GM19351 (cell line): Measurements from ENCODE around the gene MID2.
"Not testable (repeated sequence)": the region's sequence is repeated elsewhere in the genome, so short reads cannot be mapped to it uniquely, and the experiment has no call there.

Source experiments
- ATAC-seq: cut with Tn5 transposase; IDR thresholded peaks from one replicate; pipeline ENCODE4 v1.9.1; 2021; ENCODE audit warnings: mild to moderate bottlenecking, moderate library complexity; ENCODE audit not compliant: unreplicated experiment

Gene MID2

GRCh38 chrX:107842715-107843400, 17.2 kb downstream of the MID2 start:
- ATAC-seq, result no peak

GRCh38 chrX:107845625-107846024, 20.0 kb downstream of the MID2 start:
- ATAC-seq, result no peak

GRCh38 chrX:107848591-107848990, 22.9 kb downstream of the MID2 start:
- ATAC-seq, result no peak

GRCh38 chrX:107849747-107850421, 24.2 kb downstream of the MID2 start:
- no peak for ATAC-seq

- ATAC-seq, result no peak
Observed at GRCh38 chrX:107850422-107850765, 24.7 kb downstream of the MID2 start.

GRCh38 chrX:107851215-107851614, 25.5 kb downstream of the MID2 start:
- no peak for ATAC-seq

- ATAC-seq, result not testable (repeated sequence)
Observed at GRCh38 chrX:107851665-107852064, 26.0 kb downstream of the MID2 start.

- ATAC-seq, result no peak
Observed at GRCh38 chrX:107856289-107856688, 30.6 kb downstream of the MID2 start.

- ATAC-seq, result not testable (repeated sequence)
Observed at GRCh38 chrX:107857041-107857440, 31.4 kb downstream of the MID2 start.

GRCh38 chrX:107857837-107858236, 32.2 kb downstream of the MID2 start:
- ATAC-seq, result no peak

GRCh38 chrX:107861056-107861455, 35.4 kb downstream of the MID2 start:
- no peak for ATAC-seq

GRCh38 chrX:107871136-107871535, 45.5 kb downstream of the MID2 start:
- no peak for ATAC-seq

GRCh38 chrX:107878106-107878505, 52.4 kb downstream of the MID2 start:
- ATAC-seq, result no peak

- ATAC-seq, result no peak
Observed at GRCh38 chrX:107880054-107880610, 54.5 kb downstream of the MID2 start.

- peak; percentile 84 for ATAC-seq
Observed at GRCh38 chrX:107894038-107894437, 68.4 kb downstream of the MID2 start.

GRCh38 chrX:107902721-107903120, 77.1 kb downstream of the MID2 start:
- ATAC-seq, result no peak

- ATAC-seq, result no peak
Observed at GRCh38 chrX:107905366-107905765, 79.7 kb downstream of the MID2 start.

- ATAC-seq, result no peak
Observed at GRCh38 chrX:107924136-107924746, 98.6 kb downstream of the MID2 start.

- no peak for ATAC-seq
Observed at GRCh38 chrX:107934262-107934661, 108.6 kb downstream of the MID2 start.

- no peak for ATAC-seq
Observed at GRCh38 chrX:107935200-107935599, 109.5 kb downstream of the MID2 start.

- ATAC-seq, result no peak
Observed at GRCh38 chrX:107935664-107936433, 110.2 kb downstream of the MID2 start.
